Ovary (tissue), 3 donors: ENCODE measurements around the gene CD109.

ENCODE experiments used
- CTCF ChIP-seq, 3 donors: fragments of 450-650 bp in 2 of 3; fragments of 200-600 bp in 1 of 3; IDR thresholded peaks; one replicate each; pipeline versions ENCODE4 v1.5.1 to v1.8.0; 2016 to 2022; ENCODE audit warnings: antibody characterized with exemption in 3 of 3, mild to moderate bottlenecking in 1 of 3
- EP300 ChIP-seq: sonication (generic); formaldehyde crosslinking; IDR thresholded peaks from one replicate; pipeline ENCODE4 v1.6.1; 2017; ENCODE audit warnings: antibody characterized with exemption
- POLR2A ChIP-seq: fragments of 450-650 bp; IDR thresholded peaks from one replicate; pipeline ENCODE4 v1.6.1; 2017; ENCODE audit warnings: antibody characterized with exemption, mild to moderate bottlenecking, moderate library complexity
- donor health status: DM: no; HTN: no; CAD: no.

GRCh38 chr6:73727114-73727513, 31.1 kb downstream of the CD109 start:
- TF ChIP-seq CTCF (IDR thresholded peaks at IDR 0.05) (no peak), POLR2A (no peak), EP300 (no peak)
